ENCODE results near the gene MSH5. TPM values are rescaled to one million over a fixed set of nuclear protein-coding genes. Genes with fewer than 3 reads are reported as not detected.
A peak's percentile ranks its signal among the peaks of the same experiment; 100 is the strongest.

Gene MSH5
- total and polyA plus RNA-seq, 9 of the 15 experiments (the other 6 are each of a cell fraction or from before 2014, with no cell fraction given) = 12.5 to 104 (median 46.6) TPM

DNA sequence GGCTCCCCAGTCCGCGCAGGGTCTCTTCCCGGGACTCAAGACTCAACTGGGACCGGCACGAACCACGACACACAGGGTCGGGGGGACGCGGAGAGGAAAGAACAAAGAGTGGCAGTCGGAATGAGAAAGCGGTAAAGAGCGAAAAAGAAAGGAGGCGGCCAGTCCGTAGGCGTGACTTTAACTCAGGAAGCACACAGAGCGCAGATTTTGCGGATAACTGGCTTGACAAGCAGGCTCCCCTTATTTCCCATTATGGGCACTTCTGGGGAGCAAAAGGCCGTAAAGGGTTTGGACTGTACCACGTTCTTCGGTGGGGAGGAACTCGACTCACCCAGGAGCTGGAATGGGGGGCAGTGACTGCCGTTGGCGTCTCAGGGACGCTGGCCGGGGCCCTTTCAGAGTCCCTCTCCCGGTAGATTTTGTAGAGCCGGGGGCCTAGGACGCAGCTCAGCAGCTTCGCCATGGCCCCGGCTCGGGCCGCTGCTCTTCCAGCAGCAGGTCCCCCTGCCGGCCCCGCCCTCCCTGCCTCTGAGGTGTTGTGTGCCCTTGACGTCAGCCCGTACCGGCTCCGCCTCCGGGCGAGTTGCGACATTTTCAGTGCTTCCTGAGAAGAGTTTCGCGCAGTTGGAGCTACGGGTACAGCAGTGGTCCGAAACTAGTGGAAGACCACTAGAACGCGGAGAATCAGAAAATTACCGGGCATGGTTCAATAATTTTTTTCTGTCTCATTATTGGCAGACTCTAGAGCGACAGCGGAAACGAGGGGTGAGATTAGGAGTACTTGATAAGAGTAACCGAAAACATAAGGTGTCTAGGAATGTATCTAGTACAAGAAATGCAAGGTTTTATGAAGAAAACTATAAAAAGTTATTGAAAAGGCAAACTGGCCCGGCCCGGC, 36.7 kb upstream of the MSH5 start, which contains the start of gene ABHD16A (continued):
- TF ChIP-seq, protein P1, sequence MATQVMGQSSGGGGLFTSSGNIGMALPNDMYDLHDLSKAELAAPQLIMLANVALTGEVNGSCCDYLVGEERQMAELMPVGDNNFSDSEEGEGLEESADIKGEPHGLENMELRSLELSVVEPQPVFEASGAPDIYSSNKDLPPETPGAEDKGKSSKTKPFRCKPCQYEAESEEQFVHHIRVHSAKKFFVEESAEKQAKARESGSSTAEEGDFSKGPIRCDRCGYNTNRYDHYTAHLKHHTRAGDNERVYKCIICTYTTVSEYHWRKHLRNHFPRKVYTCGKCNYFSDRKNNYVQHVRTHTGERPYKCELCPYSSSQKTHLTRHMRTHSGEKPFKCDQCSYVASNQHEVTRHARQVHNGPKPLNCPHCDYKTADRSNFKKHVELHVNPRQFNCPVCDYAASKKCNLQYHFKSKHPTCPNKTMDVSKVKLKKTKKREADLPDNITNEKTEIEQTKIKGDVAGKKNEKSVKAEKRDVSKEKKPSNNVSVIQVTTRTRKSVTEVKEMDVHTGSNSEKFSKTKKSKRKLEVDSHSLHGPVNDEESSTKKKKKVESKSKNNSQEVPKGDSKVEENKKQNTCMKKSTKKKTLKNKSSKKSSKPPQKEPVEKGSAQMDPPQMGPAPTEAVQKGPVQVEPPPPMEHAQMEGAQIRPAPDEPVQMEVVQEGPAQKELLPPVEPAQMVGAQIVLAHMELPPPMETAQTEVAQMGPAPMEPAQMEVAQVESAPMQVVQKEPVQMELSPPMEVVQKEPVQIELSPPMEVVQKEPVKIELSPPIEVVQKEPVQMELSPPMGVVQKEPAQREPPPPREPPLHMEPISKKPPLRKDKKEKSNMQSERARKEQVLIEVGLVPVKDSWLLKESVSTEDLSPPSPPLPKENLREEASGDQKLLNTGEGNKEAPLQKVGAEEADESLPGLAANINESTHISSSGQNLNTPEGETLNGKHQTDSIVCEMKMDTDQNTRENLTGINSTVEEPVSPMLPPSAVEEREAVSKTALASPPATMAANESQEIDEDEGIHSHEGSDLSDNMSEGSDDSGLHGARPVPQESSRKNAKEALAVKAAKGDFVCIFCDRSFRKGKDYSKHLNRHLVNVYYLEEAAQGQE (IDR thresholded peaks at IDR 0.05; ENCODE audit: borderline replicate concordance) = 0 out of 2 replicates have a peak, but pooled peaks have one; percentile 26
- TF ChIP-seq, protein P1 (CRISPR knock-in tag; IDR thresholded peaks at IDR 0.05; ENCODE audit: low read depth) = peak; percentile 77; the same call in 1 of the 2 replicates
- TF ChIP-seq ELF2 (CRISPR knock-in tag; IDR thresholded peaks at IDR 0.05) = no peak; the same call in none of the 2 replicates
- TF ChIP-seq ZNF217 (CRISPR knock-in tag; IDR thresholded peaks at IDR 0.05) = no peak; the same call in 1 of the 2 replicates
- peak; percentile 31 for TF ChIP-seq PHF20 (IDR thresholded peaks at IDR 0.05; ENCODE audit: partially characterized antibody)
- TF ChIP-seq, protein P2, sequence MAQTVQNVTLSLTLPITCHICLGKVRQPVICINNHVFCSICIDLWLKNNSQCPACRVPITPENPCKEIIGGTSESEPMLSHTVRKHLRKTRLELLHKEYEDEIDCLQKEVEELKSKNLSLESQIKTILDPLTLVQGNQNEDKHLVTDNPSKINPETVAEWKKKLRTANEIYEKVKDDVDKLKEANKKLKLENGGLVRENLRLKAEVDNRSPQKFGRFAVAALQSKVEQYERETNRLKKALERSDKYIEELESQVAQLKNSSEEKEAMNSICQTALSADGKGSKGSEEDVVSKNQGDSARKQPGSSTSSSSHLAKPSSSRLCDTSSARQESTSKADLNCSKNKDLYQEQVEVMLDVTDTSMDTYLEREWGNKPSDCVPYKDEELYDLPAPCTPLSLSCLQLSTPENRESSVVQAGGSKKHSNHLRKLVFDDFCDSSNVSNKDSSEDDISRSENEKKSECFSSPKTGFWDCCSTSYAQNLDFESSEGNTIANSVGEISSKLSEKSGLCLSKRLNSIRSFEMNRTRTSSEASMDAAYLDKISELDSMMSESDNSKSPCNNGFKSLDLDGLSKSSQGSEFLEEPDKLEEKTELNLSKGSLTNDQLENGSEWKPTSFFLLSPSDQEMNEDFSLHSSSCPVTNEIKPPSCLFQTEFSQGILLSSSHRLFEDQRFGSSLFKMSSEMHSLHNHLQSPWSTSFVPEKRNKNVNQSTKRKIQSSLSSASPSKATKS (CRISPR knock-in tag; IDR thresholded peaks at IDR 0.05) = no peak
- no peak for TF ChIP-seq PPARD (CRISPR knock-in tag; IDR thresholded peaks at IDR 0.05)
- no peak for TF ChIP-seq CCAR2 (IDR thresholded peaks at IDR 0.05; ENCODE audit: low read depth, low read length)
- TF ChIP-seq, protein P3, sequence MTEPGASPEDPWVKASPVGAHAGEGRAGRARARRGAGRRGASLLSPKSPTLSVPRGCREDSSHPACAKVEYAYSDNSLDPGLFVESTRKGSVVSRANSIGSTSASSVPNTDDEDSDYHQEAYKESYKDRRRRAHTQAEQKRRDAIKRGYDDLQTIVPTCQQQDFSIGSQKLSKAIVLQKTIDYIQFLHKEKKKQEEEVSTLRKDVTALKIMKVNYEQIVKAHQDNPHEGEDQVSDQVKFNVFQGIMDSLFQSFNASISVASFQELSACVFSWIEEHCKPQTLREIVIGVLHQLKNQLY (CRISPR knock-in tag; conservative IDR thresholded peaks at IDR 0.05) = 0 out of 4 replicates have a peak, but pooled peaks of 1 of the 2 experiments have one; percentile 21
- peak; percentile 98 for TF ChIP-seq POLR2A (conservative IDR thresholded peaks at IDR 0.05)
- TF ChIP-seq ZFP30 (CRISPR knock-in tag; IDR thresholded peaks at IDR 0.05; ENCODE audit: borderline replicate concordance) = no peak
- TF ChIP-seq GABPB2 (CRISPR knock-in tag; conservative IDR thresholded peaks at IDR 0.05) = no peak
- TF ChIP-seq FOXM1 (IDR thresholded peaks at IDR 0.05; ENCODE audit: low read depth) = peak; percentile 57
- 0 out of 2 replicates have a peak, but pooled peaks have one; percentile 53 for TF ChIP-seq FOXM1 (CRISPR knock-in tag; IDR thresholded peaks at IDR 0.05; ENCODE audit: low read depth)
- TF ChIP-seq NELFE (IDR thresholded peaks at IDR 0.05; ENCODE audit: insufficient read depth, insufficient read length) = no peak
- TF ChIP-seq MBD2 (IDR thresholded peaks at IDR 0.05; ENCODE audit: borderline replicate concordance, low read depth) = peak; percentile 95
